Epithelial cell of esophagus (primary cell): ENCODE results near the gene CCT8.
A peak's percentile ranks its signal among the peaks of the same experiment; 100 is the strongest.

Source experiments
- DNase-seq: peaks from one replicate; pipeline ENCODE4 v3.0.0; 2010; ENCODE audit warnings: low read depth
- H3K4me3 ChIP-seq: 2 replicates; pipeline ENCODE4 v1.5.1; 2011; ENCODE audit warnings: mild to moderate bottlenecking, low read length, control low read depth
- CTCF ChIP-seq: IDR thresholded peaks from 2 replicates; pipeline ENCODE4 v1.5.1; 2011; ENCODE audit warnings: low read depth, mild to moderate bottlenecking, low read length, control low read depth, inconsistent platforms; ENCODE audit not compliant: insufficient read depth; ENCODE audit errors: missing control alignments

CCT8 gene

GRCh38 chr21:29077651-29078090 is 4.2 kb upstream of the CCT8 start:
- H3K4me3 ChIP-seq: peak overlapping the region; percentile 42
- TF ChIP-seq CTCF: no peak
- DNase-seq: peak; percentile 34

GRCh38 chr21:29076731-29077640 is 3.5 kb upstream of the CCT8 start:
- peak; percentile 25 for DNase-seq
- H3K4me3 ChIP-seq: peak overlapping the region; percentile 42

- DNase-seq: peak; percentile 91
- H3K4me3 ChIP-seq: no peak overlapping the region
- TF ChIP-seq CTCF: no peak
Observed at GRCh38 chr21:29075706-29076466, 2.4 kb upstream of the CCT8 start.

GRCh38 chr21:29074783-29075182 is 1.3 kb upstream of the CCT8 start:
- TF ChIP-seq CTCF: no peak

GRCh38 chr21:29074007-29074376 is 544 bp upstream of the CCT8 start:
- TF ChIP-seq CTCF: no peak
- peak overlapping the region; percentile 87 for H3K4me3 ChIP-seq
- no peak for DNase-seq

More at GRCh38 chr21:29074783-29075182, 1.3 kb upstream of the CCT8 start:
- no peak for DNase-seq
- H3K4me3 ChIP-seq: no peak overlapping the region

- peak; percentile 42 for DNase-seq
- peak overlapping the region; percentile 87 for H3K4me3 ChIP-seq
- TF ChIP-seq CTCF: no peak
Observed at GRCh38 chr21:29072873-29073221, 601 bp downstream of the CCT8 start.

GRCh38 chr21:29064850-29065481 is 8.5 kb downstream of the CCT8 start:
- no peak for DNase-seq
- H3K4me3 ChIP-seq: no peak overlapping the region
- TF ChIP-seq CTCF: no peak
